GM21825 (cell line): ENCODE results near the gene EFNA5.
"Not testable (repeated sequence)": the region's sequence is repeated elsewhere in the genome, so short reads cannot be mapped to it uniquely, and the experiment has no call there.

Source experiments
- ATAC-seq: cut with Tn5 transposase; IDR thresholded peaks from one replicate; pipeline ENCODE4 v1.9.1; 2021; ENCODE audit warnings: mild to moderate bottlenecking, moderate library complexity; ENCODE audit not compliant: unreplicated experiment

Gene EFNA5

DNA sequence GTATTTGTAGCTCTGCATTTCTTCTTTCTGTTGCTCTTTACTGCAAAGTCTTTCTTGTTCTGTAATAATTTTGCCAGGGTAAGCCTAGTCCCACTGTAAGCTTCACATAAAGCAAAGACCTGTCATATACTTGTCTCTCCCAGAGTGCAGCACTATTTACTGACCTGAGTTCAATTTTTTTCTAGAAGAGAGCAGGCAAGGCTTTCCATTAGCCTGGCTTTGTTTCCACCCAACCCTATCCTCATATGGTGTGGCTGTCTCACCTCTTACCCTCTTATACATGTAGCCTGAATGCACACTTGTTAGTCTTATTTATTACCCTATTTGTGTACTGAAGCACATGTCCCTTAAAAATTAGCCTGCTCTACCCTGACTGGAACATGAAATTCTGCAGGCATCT, 170.4 kb downstream of the EFNA5 start:
- ATAC-seq = no peak

DNA sequence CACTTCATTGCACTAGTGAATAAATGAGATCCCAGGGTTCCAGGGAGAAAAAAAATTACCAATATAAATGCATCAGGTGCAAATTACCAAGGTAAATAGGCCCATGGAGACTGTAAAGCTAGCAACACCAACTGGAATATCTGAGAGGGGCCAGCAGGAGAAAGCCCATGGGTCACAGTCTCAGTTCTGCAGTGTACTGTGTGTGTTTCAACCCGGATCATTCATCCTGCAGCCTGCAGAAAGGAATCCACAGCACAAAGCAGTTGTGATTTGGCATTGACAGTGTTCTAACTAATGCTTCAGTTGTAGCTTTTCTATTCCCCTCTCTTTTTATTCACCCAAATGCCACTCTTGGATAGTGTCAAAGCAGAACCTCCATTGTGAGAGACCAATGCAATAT, 171.0 kb downstream of the EFNA5 start:
- no peak for ATAC-seq

DNA sequence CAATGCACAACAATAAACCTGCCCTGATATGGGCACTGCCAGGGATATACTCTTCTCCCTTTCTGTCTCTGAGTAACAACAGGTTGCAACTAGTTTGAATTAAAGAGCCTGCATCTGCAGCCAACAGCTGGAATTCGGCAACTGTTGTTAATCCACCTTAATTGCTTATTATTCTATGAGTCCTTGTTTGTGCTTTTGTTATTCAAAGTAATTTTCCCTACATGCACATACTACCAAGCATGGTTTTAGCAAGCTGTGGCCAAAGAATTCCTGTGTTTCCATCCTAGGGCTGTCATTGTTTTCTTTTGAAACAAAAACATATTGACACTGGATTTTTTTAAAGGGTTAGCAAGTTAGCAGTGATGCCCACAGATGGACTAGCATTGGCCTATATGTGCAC, 171.5 kb downstream of the EFNA5 start:
- ATAC-seq = no peak

GRCh38 chr5:107496466-107496865, 174.3 kb downstream of the EFNA5 start:
- no peak for ATAC-seq

DNA sequence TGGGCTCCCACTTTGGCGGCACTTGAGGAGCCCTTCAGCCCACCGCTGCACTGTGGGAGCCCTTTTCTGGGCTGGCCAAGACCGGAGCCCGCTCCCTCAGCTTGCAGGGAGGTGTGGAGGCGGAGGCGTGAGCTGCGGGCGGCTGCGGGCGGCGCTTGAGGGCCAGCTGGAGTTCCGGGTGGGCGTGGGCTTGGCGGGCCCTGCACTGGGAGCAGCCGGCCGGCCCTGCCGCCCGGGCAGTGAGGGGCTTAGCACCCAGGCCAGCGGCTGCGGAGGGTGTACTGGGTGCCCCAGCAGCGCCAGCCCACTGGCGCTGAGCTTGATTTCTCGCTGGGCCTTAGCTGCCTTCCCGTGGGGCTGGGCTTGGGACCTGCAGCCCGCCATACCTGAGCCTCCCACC, 176.6 kb downstream of the EFNA5 start:
- not testable (repeated sequence) for ATAC-seq

DNA sequence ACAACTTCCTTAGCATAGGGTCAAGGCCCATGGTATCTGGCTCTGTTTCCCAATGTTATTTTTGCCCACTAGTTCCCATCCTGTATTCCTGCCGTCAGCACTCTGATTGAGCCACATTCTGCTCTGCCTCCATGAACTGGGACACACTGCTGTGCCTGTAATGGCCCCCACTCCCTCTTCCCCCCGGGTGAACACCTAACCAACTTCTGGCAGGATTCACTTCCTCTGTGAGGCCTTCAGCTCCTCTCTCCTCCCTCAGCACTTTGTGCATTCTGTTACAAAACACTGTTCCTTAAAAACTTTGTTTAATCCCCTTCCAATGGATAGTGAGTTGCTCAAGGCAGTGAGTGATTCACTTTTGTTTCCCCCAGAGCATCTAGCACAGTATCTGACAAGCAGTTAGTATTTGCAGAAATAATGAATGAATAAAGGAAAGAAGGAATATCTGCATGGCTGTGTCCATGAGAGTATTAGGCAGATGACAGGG, 183.6 kb downstream of the EFNA5 start:
- no peak for ATAC-seq

DNA sequence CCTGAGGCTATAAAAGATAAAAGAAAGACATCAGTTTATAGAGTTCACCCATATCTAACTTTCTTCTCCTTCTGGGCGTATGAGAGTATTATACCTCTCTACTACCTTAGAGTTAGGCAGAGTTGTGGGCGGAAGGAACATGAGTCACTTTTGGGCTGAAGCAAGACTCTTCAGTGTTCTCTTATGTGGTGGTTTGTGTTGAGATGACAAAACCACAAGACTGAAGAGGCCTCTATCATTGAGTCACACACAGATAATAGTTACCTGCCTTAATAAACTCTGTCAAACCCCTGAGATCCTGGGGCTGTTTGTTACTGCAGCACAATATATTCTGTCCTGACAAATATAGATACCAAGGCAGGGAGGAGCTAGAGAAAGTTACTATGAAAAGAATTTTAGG, 184.2 kb downstream of the EFNA5 start:
- peak; percentile 62 for ATAC-seq

DNA sequence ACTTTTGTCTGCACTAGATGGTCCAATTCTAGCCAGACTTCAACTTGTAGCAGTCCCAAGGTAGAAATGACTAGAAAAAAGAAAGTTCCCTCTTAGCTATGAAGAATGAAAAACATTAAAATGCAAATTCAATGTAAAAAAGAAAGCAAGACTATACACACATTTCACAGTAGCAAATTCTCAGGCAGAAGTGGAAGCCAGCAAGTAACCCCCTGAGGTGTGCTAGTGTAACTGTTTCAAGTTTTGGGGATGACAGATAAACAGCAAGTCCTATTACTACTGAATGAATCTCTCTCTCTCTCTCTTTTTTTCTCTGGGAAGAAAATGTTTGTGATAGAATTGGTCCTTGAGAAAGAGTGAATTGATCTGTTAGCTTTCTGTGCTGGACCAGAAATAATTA, 185.6 kb downstream of the EFNA5 start:
- ATAC-seq = peak; percentile 59

GRCh38 chr5:107484281-107484680, 186.5 kb downstream of the EFNA5 start:
- no peak for ATAC-seq

DNA sequence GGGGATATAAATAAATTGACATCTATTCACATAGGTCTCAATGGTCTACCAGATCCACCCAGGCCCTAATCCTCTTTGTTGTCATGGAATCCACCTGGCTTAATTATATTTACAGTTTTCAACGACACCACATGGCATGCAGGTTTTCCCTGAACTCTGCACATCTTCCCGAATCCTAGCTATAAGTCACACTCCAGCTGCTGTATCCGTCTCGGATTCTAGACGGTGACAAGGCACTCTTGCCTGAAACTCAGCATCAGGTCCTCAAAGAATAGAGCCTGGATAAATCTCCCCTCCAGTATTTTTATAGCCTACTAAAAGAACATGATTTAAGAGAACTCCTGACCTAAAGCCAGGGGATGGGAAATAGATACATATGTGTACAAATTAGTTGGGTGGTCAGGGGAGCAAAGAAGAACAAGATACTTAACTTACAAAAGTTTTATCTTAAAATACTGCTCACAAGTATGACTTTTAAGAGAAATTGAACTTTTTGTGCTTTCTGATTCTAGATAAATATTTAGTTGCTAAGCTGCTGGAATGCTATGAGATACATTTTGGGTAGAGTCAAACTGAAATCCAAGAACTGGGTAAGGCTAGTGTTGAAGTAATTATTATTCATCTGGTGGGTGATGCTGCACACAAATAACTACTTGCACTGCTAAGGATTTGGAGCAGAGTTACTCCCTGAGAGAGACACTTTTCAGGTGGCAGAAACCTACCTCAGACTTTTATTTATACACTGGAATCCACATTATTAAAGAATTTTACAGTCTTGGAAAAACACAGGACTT, 187.3 kb downstream of the EFNA5 start:
- no peak for ATAC-seq

DNA sequence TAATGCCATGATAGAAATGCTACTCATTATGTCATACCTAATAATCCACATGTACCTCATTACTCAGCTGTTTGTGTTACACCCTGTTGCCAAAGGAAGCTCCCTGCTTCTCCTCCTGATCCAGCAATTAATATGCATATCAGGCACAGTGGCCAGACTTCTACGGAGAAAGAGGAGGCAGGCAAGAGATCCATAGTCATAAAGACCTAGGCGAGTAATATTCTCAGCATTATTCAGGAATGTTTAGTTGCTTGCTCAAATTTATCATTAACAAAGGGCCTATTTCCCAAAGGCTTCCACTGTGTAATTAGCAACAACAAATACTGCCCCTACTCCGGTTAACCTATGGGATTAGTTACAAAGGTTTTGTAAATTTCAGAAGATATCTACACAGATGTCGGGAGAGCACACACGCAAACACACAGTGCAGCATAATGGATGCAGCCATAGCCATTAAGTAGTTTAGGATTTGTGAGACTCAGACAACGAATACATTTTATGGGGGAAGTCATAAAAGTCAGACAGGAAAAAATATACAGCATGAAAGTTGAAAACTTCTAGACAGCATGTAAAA, 192.6 kb downstream of the EFNA5 start:
- ATAC-seq = no peak

- no peak for ATAC-seq
These were observed 193.2 kb downstream of the EFNA5 start for GRCh38 chr5:107477492-107477891.

DNA sequence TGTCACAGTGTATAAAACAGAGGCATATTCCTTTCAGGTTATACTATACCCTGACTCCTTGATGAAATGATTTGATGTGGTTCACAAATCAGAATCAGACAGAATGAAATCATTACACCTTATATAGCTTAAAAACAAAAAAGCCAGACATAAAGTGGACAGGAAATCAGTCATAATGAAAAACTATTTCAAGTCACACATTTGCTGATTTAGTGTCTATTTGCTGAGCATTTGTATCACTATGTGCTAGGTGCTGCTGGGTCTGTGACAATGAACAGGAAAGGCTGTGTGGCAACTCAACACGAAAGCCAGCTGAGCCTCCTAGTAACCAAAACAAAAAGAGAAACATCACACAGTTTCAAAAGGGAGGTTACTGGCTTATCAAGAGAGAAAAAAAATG, 194.0 kb downstream of the EFNA5 start:
- ATAC-seq = peak; percentile 91

- ATAC-seq = peak; percentile 48
These were observed 195.8 kb downstream of the EFNA5 start for GRCh38 chr5:107474716-107475489.

GRCh38 chr5:107474361-107474715, 196.4 kb downstream of the EFNA5 start:
- no peak for ATAC-seq

DNA sequence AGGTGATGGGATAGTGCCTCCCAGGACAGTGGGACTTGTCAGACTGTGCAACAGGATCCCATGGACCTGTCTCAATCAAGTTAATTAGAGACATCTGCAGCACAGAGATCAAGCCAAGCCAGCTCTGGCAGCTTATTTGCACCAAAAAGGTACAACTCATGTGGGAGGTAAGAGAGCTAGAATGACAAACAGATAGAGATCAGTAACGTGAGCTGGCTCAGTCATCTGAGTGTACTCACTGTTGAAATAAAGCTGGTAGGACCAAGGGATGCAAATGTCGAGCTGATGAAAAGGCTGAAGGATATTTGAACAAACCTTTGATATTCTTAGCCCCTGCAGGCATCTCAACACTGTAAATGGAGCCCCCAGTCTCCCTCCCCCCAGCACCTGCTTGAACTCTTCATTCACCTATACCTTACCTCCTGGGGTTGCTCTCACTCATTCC, 198.1 kb downstream of the EFNA5 start:
- no peak for ATAC-seq

GRCh38 chr5:107470295-107470582, 200.5 kb downstream of the EFNA5 start:
- no peak for ATAC-seq

- ATAC-seq = no peak
These were observed 201.0 kb downstream of the EFNA5 start for GRCh38 chr5:107469485-107470294.

GRCh38 chr5:107469064-107469463, 201.7 kb downstream of the EFNA5 start:
- no peak for ATAC-seq

DNA sequence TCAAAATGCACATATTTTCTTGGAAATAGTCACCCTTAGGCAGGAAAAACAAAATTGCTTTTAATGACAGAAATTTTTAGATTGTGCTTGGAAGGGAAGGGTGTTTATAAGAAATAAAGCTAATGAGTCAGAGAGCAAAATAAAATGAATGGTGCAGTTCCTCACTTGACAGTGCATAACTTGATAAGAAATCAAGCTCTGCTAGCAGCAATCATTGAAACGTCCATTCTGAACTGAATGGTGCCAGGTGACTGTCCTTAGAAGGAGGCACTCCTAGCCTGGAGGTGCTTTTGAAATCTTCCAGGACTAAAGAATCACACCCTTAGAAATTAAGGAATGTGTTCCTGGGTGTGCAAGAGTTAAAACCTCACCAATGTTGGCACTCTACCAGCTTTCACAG, 202.5 kb downstream of the EFNA5 start:
- ATAC-seq = no peak
